A549 (cell line): ENCODE results near the gene SSTR3. TPM values are rescaled to one million over a fixed set of nuclear protein-coding genes. Genes with fewer than 3 reads are reported as not detected.

Experiments
- ATAC-seq, 2 experiments: fragments of 200-7000 bp in 1 of 2; fragments of >200 bp in 1 of 2; cut with Nextera tagmentation in 1 of 2; cut with Tn5 transposase in 1 of 2; 3 replicates each; pipeline versions ENCODE4 v1.8.0 to v1.9.1; 2018 to 2020; ENCODE audit warnings: mild to moderate bottlenecking in 1 of 2, moderate library complexity in 1 of 2
- CTCF ChIA-PET: fragments of 300-600 bp; sonication (Branson Sonifier 250); formaldehyde crosslinking; extraction: SDS; loops from one replicate; lab custom pipeline; 2021; ENCODE audit warnings: antibody characterized with exemption, inconsistent platforms; lab: Yijun Ruan, JAX
- POLR2A ChIA-PET: fragments of 350-600 bp; formaldehyde crosslinking; extraction: SDS; loops from one replicate; lab custom pipeline; 2021; ENCODE audit warnings: antibody characterized with exemption, inconsistent platforms; lab: Yijun Ruan, JAX
- DNase-seq, 2 experiments: peaks; one replicate each; pipeline versions ENCODE4 v3.0.0 to v3.0.0-alpha.2; 2011 to 2016; ENCODE audit warnings: low read depth in 1 of 2, low spot score in 1 of 2
- FAIRE-seq: peaks from 2 replicates; lab custom pipeline; 2011; peaks lifted over from hg19 to GRCh38; lab: Jason Lieb, UNC
- H3K27ac ChIP-seq, 2 experiments: fragments of >200 bp; sonication (Bioruptor Twin); formaldehyde crosslinking; 3 replicates each; pipeline ENCODE4 v1.5.1; 2016 to 2017
- H3K4me1 ChIP-seq: fragments of >200 bp; sonication (Bioruptor Twin); formaldehyde crosslinking; 3 replicates; pipeline ENCODE4 v1.6.1; 2016
- H3K4me2 ChIP-seq: fragments of >200 bp; sonication (Bioruptor Twin); formaldehyde crosslinking; 3 replicates; pipeline ENCODE4 v1.6.1; 2016
- H3K4me3 ChIP-seq: fragments of >200 bp; sonication (Bioruptor Twin); formaldehyde crosslinking; 3 replicates; pipeline ENCODE4 v1.5.1; 2016
- H3K9me3 ChIP-seq: fragments of >200 bp; sonication (Bioruptor Twin); formaldehyde crosslinking; 3 replicates; pipeline ENCODE4 v1.6.1; 2016
- CBX2 ChIP-seq: fragments of 200-600 bp; sonication (generic); IDR thresholded peaks from 2 replicates; pipeline ENCODE4 v1.6.1; 2016; ENCODE audit warnings: low read depth, mild to moderate bottlenecking, borderline replicate concordance
- CBX8 ChIP-seq: fragments of 200-600 bp; sonication (generic); IDR thresholded peaks from 2 replicates; pipeline ENCODE4 v1.6.1; 2016
- CTCF ChIP-seq: fragments of >200 bp; sonication (Bioruptor Twin); formaldehyde crosslinking; IDR thresholded peaks from 3 replicates; pipeline ENCODE4 v1.5.1; 2016
- EHMT2 ChIP-seq: fragments of 200-600 bp; sonication (generic); IDR thresholded peaks from 2 replicates; pipeline ENCODE4 v1.6.1; 2016; ENCODE audit warnings: antibody characterized with exemption, low read depth, mild to moderate bottlenecking, moderate library complexity
- EP300 ChIP-seq, 2 experiments: fragments of >200 bp; sonication (Bioruptor Twin); formaldehyde crosslinking; IDR thresholded peaks; 2 replicates in 1 of 2; 3 replicates in 1 of 2; pipeline ENCODE4 v1.6.1; 2016 to 2017
- FOXS1 ChIP-seq: fragments of 250-450 bp; sonication (Bioruptor Pico); IDR thresholded peaks from 2 replicates; pipeline ENCODE4 v1.5.0; 2020; ENCODE audit warnings: mild to moderate bottlenecking, moderate library complexity
- HES2 ChIP-seq: fragments of >200 bp; sonication (Bioruptor Twin); formaldehyde crosslinking; IDR thresholded peaks from 2 replicates; pipeline ENCODE4 v1.6.1; 2016
- JUN ChIP-seq, 2 experiments: fragments of >200 bp; sonication (Bioruptor Twin); formaldehyde crosslinking; IDR thresholded peaks; 2 replicates in 1 of 2; 3 replicates in 1 of 2; pipeline ENCODE4 v1.6.1; 2016 to 2017
- JUNB ChIP-seq: fragments of >200 bp; sonication (Bioruptor Twin); formaldehyde crosslinking; IDR thresholded peaks from 2 replicates; pipeline ENCODE4 v1.6.1; 2016
- KDM1A ChIP-seq: fragments of 200-600 bp; sonication (generic); IDR thresholded peaks from 2 replicates; pipeline ENCODE4 v1.6.1; 2016; ENCODE audit warnings: low read depth, mild to moderate bottlenecking
- MYC ChIP-seq: IDR thresholded peaks from 2 replicates; pipeline ENCODE4 v1.6.1; 2012; ENCODE audit warnings: mild to moderate bottlenecking, inconsistent platforms, low read length, improper control_type of control experiment, borderline replicate concordance
- NFE2L2 ChIP-seq: fragments of 150-350 bp; conservative IDR thresholded peaks from 2 replicates; pipeline ENCODE4 v1.6.1; 2014; ENCODE audit warnings: low read length
- PHF8 ChIP-seq: fragments of 200-600 bp; sonication (generic); IDR thresholded peaks from 2 replicates; pipeline ENCODE4 v1.6.1; 2016; ENCODE audit warnings: low read depth, mild to moderate bottlenecking, antibody characterized with exemption, moderate library complexity, borderline replicate concordance
- RAD21 ChIP-seq, 2 experiments: fragments of >200 bp in 1 of 2; sonication (Bioruptor Twin) in 1 of 2; formaldehyde crosslinking in 1 of 2; IDR thresholded peaks in 1 of 2; conservative IDR thresholded peaks in 1 of 2; 2 replicates in 1 of 2; 3 replicates in 1 of 2; pipeline ENCODE4 v1.6.1; 2012 to 2018; ENCODE audit warnings: inconsistent platforms in 1 of 2
- RARB ChIP-seq: fragments of 250-450 bp; sonication (Bioruptor Pico); IDR thresholded peaks from 2 replicates; pipeline ENCODE4 v1.8.0; 2021; ENCODE audit warnings: mild to moderate bottlenecking, moderate library complexity
- REST ChIP-seq: fragments of 200-600 bp; sonication (generic); IDR thresholded peaks from 2 replicates; pipeline ENCODE4 v1.6.1; 2016; ENCODE audit warnings: antibody characterized with exemption, mild to moderate bottlenecking, moderate library complexity
- ZNF302 ChIP-seq: fragments of 250-450 bp; sonication (Bioruptor Pico); IDR thresholded peaks from 2 replicates; pipeline ENCODE4 v1.9.0; 2021; ENCODE audit warnings: inconsistent platforms, mild to moderate bottlenecking, moderate library complexity
- ZSCAN20 ChIP-seq: fragments of 250-450 bp; sonication (Bioruptor Pico); IDR thresholded peaks from 2 replicates; pipeline ENCODE4 v1.8.0; 2022; ENCODE audit warnings: mild to moderate bottlenecking, moderate library complexity
- WGBS: methylation state at CpG from one replicate; pipeline ENCODE4 v1.1.6; 2017; ENCODE audit errors: missing lambda C conversion rate; 5-methylcytosine and 5-hydroxymethylcytosine counted together
- polyA plus RNA-seq, 4 experiments: library from polyadenylated mRNA; depleted of rRNA in 3 of 4; stranded (reverse); fragments of >200 nt; fragmentation: RNase III in 1 of 4; extraction: RNeasy Plus Mini Kit Qiagen cat#74134 plus additional on column Dnase treatment in 1 of 4; gene quantifications; 2 replicates in 3 of 4; 3 replicates in 1 of 4; pipeline ENCODE4 v1.2.3, GENCODE V29; 2011 to 2017

The SSTR3 gene
- polyA plus RNA-seq, 2 of the 4 experiments (the other 2 are of a cell fraction), result not detected

- H3K4me1 ChIP-seq, result peaks cover 13% of the 10 kb centered on the region; the same call in 2 of the 3 replicates
- ATAC-seq, result no peak; a peak in 1 of 6 replicates
- peaks cover 5% of the 10 kb centered on the region; the same call in 1 of the 3 replicates for H3K9me3 ChIP-seq
- 74% methylated on average over 13 of the region's 13 CpGs for WGBS
- FAIRE-seq, result no peak
- 0 out of 6 replicates have a peak overlapping the region, but pooled peaks of 1 of the 2 experiments have one; percentile 1 for H3K27ac ChIP-seq
- ChIA-PET CTCF (interaction anchor here (1.5 to 2.0 kb wide), 4 partner anchors 8 to 400 kb away, joined by 3 to 15 read pairs (median 3); no protein-coding TSS in a partner anchor), POLR2A (no interaction called here)
- peak overlapping the region; percentile 10; the same call in 1 of the 3 replicates for H3K4me2 ChIP-seq
- DNase-seq, result no peak
- TF ChIP-seq EP300 (IDR thresholded peaks at IDR 0.05), result no peak
- TF ChIP-seq RAD21 (conservative IDR thresholded peaks at IDR 0.05 in 1 of 2, IDR thresholded peaks at IDR 0.05 in 1 of 2), result no peak
- H3K4me3 ChIP-seq, result no peak overlapping the region
Observed at GRCh38 chr22:37157516-37158285, 54.6 kb downstream of the SSTR3 start.

GRCh38 chr22:37156686-37157435 is 55.4 kb downstream of the SSTR3 start:
- no peak overlapping the region for H3K4me3 ChIP-seq
- TF ChIP-seq NFE2L2 (no peak), HES2 (no peak), PHF8 (no peak), CBX2 (no peak), EHMT2 (no peak), JUN (IDR thresholded peaks at IDR 0.05) (no peak), ZSCAN20 (CRISPR knock-in tag) (no peak)
- ChIA-PET POLR2A (no interaction called here), CTCF (interaction anchor here (0.6 to 2.0 kb wide), 6 partner anchors 9 to 399 kb away, joined by 3 to 15 read pairs (median 3); no protein-coding TSS in a partner anchor)
- peak overlapping the region in 1 of 2 experiments; percentile 12; a peak in 1 of 6 replicates for H3K27ac ChIP-seq
- WGBS, result 77% methylated on average over 7 of the region's 13 CpGs
- FAIRE-seq, result no peak
- peaks cover 5% of the 10 kb centered on the region; the same call in 1 of the 3 replicates for H3K9me3 ChIP-seq
- peaks cover 13% of the 10 kb centered on the region; the same call in 2 of the 3 replicates for H3K4me1 ChIP-seq
- ATAC-seq, result no peak
- no peak overlapping the region for H3K4me2 ChIP-seq
- DNase-seq, result no peak

- Histone ChIP-seq H3K27ac (no peak overlapping the region), H3K4me3 (no peak overlapping the region), H3K4me1 (peaks cover 13% of the 10 kb centered on the region; the same call in 2 of the 3 replicates), H3K4me2 (no peak overlapping the region)
- ATAC-seq (no peak), DNase-seq (no peak)
- ChIA-PET POLR2A (no interaction called here), CTCF (interaction anchor here (0.6 to 2.0 kb wide), 4 partner anchors 10 to 55 kb away, joined by 3 to 15 read pairs (median 3); no protein-coding TSS in a partner anchor)
- no peak for TF ChIP-seq RARB (CRISPR knock-in tag)
- no peak for TF ChIP-seq CTCF
- TF ChIP-seq RAD21 (conservative IDR thresholded peaks at IDR 0.05 in 1 of 2, IDR thresholded peaks at IDR 0.05 in 1 of 2), result no peak
- no peak for TF ChIP-seq JUNB
- no peak for TF ChIP-seq FOXS1 (CRISPR knock-in tag)
- TF ChIP-seq CBX8, result no peak
- no peak for TF ChIP-seq ZNF302 (CRISPR knock-in tag)
- TF ChIP-seq REST, result no peak
- TF ChIP-seq MYC, result no peak
- TF ChIP-seq KDM1A, result no peak
- TF ChIP-seq, all 56 proteins: peak for 0
- 90% methylated on average over 8 of the region's 8 CpGs for WGBS
- H3K9me3 ChIP-seq, result no peaks in the 10 kb centered on the region
- no peak for FAIRE-seq
Observed at GRCh38 chr22:37155971-37156370, 56.3 kb downstream of the SSTR3 start.
